Measurements from ENCODE around the gene PGBD2.
A peak's percentile ranks its signal among the peaks of the same experiment; 100 is the strongest.
"Not testable (repeated sequence)": the region's sequence is repeated elsewhere in the genome, so short reads cannot be mapped to it uniquely, and the experiment has no call there.

Gene PGBD2

GRCh38 chr1:248910761-248911160 lies 4.7 kb downstream of the PGBD2 start:
- no peak overlapping the region for H3K4me3 ChIP-seq (ENCODE audit: low read depth, low read length)
- no peak for DNase-seq (ENCODE audit: low read depth)
- in situ Hi-C loops (cut with HindIII; ENCODE audit: low sequenced_read_pairs) = no loop called here
- TF ChIP-seq CTCF (IDR thresholded peaks at IDR 0.05; ENCODE audit: low read depth, low read length, missing control alignments) = no peak

GRCh38 chr1:248913933-248914332 lies 7.9 kb downstream of the PGBD2 start:
- no peak overlapping the region for H3K4me3 ChIP-seq (ENCODE audit: low read depth, low read length)
- TF ChIP-seq CTCF (IDR thresholded peaks at IDR 0.05; ENCODE audit: low read depth, low read length, missing control alignments) = no peak
- in situ Hi-C loops (cut with HindIII; ENCODE audit: low sequenced_read_pairs) = no loop called here
- no peak for DNase-seq (ENCODE audit: low read depth)

GRCh38 chr1:248914796-248915381 lies 8.9 kb downstream of the PGBD2 start:
- no peak overlapping the region for H3K4me3 ChIP-seq (ENCODE audit: low read depth, low read length)
- no peak for DNase-seq (ENCODE audit: low read depth)
- in situ Hi-C loops (cut with HindIII; ENCODE audit: low sequenced_read_pairs) = no loop called here
- no peak for TF ChIP-seq CTCF (IDR thresholded peaks at IDR 0.05; ENCODE audit: low read depth, low read length, missing control alignments)

GRCh38 chr1:248918131-248918530 lies 12.1 kb downstream of the PGBD2 start:
- no peak overlapping the region for H3K4me3 ChIP-seq (ENCODE audit: low read depth, low read length)
- no peak for DNase-seq (ENCODE audit: low read depth)
- in situ Hi-C loops (cut with HindIII; ENCODE audit: low sequenced_read_pairs) = no loop called here
- no peak for TF ChIP-seq CTCF (IDR thresholded peaks at IDR 0.05; ENCODE audit: low read depth, low read length, missing control alignments)

GRCh38 chr1:248923352-248924338 lies 17.6 kb downstream of the PGBD2 start:
- no peak for TF ChIP-seq CTCF (IDR thresholded peaks at IDR 0.05; ENCODE audit: low read depth, low read length, missing control alignments)
- in situ Hi-C loops (cut with HindIII; ENCODE audit: low sequenced_read_pairs) = no loop called here
- H3K4me3 ChIP-seq (ENCODE audit: low read depth, low read length) = no peak overlapping the region
- no peak for DNase-seq (ENCODE audit: low read depth)

- no peak for DNase-seq (ENCODE audit: low read depth)
Measured at GRCh38 chr1:248924696-248925532, 18.9 kb downstream of the PGBD2 start.

GRCh38 chr1:248925859-248926258 lies 19.8 kb downstream of the PGBD2 start:
- DNase-seq (ENCODE audit: low read depth); in situ Hi-C loops (cut with HindIII; ENCODE audit: low sequenced_read_pairs); H3K4me3 ChIP-seq (ENCODE audit: low read depth, low read length): not testable (repeated sequence)

More at GRCh38 chr1:248924696-248925532, 18.9 kb downstream of the PGBD2 start:
- TF ChIP-seq CTCF (IDR thresholded peaks at IDR 0.05; ENCODE audit: low read depth, low read length, missing control alignments) = peak; percentile 59
- no peak overlapping the region for H3K4me3 ChIP-seq (ENCODE audit: low read depth, low read length)
- in situ Hi-C loops (cut with HindIII; ENCODE audit: low sequenced_read_pairs) = no loop called here

Data from astrocyte of the cerebellum (primary cell).